NCI-H82 (cell line): ENCODE measurements around the gene PDCD11.
A peak's percentile ranks its signal among the peaks of the same experiment; 100 is the strongest.
"Not testable (repeated sequence)": the region's sequence is repeated elsewhere in the genome, so short reads cannot be mapped to it uniquely, and the experiment has no call there.

Source experiments
- DNase-seq: peaks from one replicate; lab custom pipeline; 2025; lab: John Stamatoyannopoulos, UW

Gene PDCD11

GRCh38 chr10:103396067-103396788 is at the start of gene PDCD11, which contains the start of gene ATP5MK:
Gene PDCD11, plus strand, starts transcription at chr10:103396626. Its CDS starts 1,801 bp downstream, at chr10:103398427.
Gene ATP5MK, minus strand, starts transcription at chr10:103396475. Its CDS starts 4,018 bp downstream, at chr10:103392457.
- peak; percentile 98 for DNase-seq

DNA sequence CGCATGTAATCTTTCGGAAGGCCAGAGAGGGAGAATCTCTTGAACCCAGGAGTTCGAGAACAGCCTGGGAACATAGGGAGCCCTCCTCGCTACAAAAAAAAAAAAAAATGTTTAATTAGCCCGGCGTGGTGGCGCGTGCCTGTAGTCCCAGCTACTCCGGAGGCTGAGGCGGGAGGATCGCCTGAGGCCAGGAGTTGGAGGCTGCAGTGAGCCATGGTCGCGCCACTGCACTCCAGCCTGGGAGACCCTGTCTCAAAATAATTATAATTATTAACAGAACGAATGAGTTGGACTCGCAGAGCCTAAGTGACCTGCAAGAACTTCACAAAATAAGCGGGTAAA is 46.3 kb upstream of the PDCD11 start:
- no peak for DNase-seq

DNA sequence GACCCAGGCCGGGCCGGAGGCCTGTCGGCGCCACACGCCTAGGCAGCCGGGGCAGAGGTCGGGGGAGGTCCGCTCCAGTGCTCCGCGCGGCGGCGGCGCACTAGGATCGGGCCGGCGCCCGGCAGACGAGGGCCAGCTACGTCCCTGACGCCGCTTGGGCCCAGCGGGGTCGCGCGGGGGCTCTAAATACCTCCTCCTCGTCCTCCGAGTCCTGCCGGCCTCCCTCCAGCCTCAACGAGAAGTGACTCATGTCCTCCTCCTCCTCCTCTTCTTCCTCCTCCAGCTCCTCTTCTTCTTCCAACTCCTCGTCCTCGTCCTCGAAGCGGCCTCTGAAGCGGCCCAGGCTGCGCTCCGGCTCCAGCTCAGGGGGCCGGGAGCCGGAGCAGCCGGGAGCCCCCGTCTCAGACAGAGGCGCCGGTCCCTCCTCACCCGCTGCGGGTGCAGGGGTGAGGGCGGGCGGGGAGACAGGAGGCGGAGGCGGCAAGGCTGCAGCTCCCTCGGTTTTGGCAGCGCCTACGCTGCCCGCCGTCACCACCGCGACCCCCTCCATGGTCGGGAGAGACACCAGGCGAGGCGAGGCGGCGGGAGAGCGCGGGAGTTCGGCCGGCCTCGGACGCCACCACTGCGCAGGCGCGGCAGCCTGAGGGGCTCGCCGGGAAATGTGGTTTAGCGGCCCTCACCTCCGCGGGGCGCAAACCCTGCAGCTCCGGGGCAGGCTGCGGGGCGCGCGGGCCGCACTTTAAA is 45.7 kb upstream of the PDCD11 start, which contains the start of gene PCGF6:
TSS of gene PCGF6 (minus strand) at position 624 of the 744 bp plus-strand sequence. CDS start at position 550, 74 bp downstream.
- peak; percentile 85 for DNase-seq

- no peak for DNase-seq
Observed at GRCh38 chr10:103353281-103353680, 43.1 kb upstream of the PDCD11 start.

DNA sequence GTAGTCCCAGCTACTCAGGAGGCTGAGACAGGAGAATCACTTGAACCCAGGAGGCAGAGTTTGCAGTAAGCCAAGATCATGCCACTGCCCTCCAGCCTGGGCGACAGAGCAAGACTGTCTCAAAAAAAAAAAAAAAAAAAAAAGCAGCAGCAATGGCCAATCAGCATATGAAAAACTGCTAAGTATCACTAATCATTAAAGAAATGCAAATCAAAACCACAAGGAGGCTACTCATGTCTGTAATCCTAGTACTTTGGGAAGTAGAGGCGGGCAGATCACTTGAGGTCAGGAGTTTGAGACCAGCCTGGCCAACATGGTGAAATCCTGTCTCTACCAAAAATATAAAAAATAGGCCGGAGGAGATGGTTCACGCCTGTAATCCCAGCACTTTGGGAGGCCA is 41.9 kb upstream of the PDCD11 start:
- not testable (repeated sequence) for DNase-seq

GRCh38 chr10:103355906-103356599 is 40.4 kb upstream of the PDCD11 start:
- DNase-seq, result no peak

GRCh38 chr10:103359493-103359892 is 36.9 kb upstream of the PDCD11 start:
- DNase-seq, result not testable (repeated sequence)

GRCh38 chr10:103360791-103361190 is 35.6 kb upstream of the PDCD11 start:
- not testable (repeated sequence) for DNase-seq

DNA sequence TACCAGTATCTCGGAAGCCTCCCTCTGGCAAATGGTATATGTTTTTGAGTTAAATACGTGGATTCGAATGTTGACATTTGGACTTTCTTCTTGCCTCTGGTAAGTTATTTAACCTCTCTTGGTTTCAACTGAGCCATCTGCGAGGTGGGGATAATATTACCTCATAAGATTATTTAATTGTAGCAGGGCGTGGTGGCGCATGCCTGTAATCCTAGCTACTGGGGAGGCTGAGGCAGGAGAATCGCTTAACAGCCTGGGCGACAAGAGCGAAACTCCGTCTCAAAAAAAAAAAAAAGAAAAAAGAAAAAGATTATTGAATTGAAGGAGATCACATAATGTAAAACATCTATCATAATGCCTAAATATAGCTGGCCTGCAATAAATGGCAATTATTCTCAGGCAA is 29.0 kb upstream of the PDCD11 start:
- DNase-seq, result peak; percentile 49

- DNase-seq, result peak; percentile 95
Observed at GRCh38 chr10:103367782-103368518, 28.5 kb upstream of the PDCD11 start, which contains the start of gene TAF5. Gene TAF5, plus strand, starts transcription at chr10:103367976. Its CDS starts 14 bp downstream, at chr10:103367990.

DNA sequence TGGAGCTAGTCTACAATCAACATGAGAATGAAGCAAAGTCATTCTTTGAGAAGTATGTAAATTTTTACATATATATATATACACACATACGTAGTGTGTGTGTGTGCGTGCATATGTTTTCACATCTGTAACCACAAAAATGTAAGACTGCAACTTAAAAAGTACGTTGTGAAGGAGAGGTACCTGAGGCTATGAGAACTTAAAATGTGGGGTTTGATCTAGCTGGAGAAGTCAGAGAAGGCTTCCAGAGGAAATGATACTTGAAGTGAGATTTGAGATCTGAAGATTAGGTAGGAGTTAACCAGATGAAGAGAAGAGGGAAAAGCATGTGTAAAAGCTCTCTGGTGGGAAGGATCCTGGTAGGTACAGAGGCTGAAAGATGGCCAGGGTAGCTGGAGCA is 22.9 kb upstream of the PDCD11 start:
- no peak for DNase-seq

- DNase-seq, result no peak
Observed at GRCh38 chr10:103374263-103374662, 22.2 kb upstream of the PDCD11 start.

DNA sequence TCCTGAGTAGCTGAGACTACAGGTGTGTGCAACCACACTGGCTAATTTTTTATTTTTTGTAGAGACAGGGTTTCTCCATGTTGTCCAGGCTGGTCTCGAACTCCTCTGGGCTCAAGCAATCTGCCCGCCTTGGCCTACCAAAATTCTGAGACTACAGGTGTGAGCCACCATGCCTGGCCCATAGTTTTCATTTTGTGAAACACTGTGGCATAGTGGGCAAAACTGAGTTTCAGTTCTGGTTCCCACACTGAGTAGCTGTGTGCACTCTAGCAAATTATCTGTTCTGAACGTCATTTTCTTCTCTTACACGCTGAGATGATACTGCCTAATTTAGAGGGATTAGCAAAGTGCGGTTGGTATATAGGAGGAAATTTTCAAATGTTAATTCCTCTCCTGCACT is 13.7 kb upstream of the PDCD11 start:
- no peak for DNase-seq

DNA sequence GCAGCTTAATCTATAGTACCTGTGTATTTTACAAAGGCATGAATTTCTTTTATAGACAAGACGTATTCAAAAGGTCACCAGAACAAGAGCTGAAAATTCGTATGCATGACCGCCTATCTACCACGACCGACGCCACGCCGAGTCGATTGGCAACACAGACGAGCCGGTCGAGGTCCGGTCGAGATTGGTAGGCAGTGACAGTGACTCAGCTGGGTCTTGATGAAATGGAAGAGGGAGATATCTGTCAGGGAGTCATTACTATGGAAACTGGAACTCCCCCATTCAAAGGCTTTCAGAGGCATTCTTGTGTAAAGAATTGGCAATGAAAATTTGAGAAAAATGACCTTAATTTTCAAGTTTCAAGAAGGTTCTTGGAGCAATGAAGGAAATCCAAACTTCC is 2.2 kb upstream of the PDCD11 start:
- no peak for DNase-seq

- DNase-seq, result peak; percentile 28
Observed at GRCh38 chr10:103395754-103396066, 716 bp upstream of the PDCD11 start.

DNA sequence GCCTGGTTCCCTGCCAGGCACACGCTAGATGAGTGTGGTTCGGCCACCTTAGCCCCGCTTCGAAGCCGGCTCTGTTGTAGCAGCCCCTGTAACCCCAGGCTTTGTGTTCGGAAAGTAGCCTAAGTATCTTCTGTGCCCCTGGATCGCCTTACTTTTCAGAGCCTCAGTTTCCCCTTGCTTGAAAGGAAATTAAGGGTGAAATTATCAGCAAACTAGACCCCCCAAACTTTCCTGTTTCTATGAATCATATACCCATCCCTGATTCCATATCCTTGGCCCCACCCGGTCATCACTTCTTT is 312 bp downstream of the PDCD11 start:
- peak; percentile 23 for DNase-seq

DNA sequence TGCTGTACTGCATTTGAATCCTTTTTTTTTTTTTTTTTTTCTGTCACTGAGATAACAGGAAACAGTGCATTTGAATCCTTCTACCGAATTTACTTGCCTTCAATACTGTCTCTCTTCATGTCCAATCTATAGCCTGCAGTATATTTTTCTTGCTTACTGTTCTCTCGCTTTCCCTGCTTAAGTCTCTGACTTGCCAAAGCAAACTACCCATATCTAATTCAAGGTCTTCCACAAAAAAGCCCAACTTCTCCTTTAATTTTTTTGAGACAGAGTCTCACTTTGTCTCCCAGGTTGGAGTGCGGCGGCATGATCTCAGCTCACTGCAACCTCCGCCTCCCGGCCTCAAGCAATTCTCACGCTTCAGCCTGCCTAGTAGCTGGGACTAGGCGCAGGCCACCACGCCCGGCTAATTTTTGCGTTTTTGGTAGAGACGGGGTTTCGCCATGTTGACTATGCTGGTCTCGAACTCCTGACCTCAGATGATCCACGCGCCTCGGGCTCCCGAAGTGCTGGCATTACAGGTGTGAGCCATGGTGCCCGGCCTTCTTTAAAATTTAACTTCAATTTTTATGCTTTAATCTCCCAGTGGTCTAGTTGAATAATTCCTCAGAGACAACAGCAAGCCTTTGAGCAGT is 882 bp downstream of the PDCD11 start:
- DNase-seq, result no peak

DNA sequence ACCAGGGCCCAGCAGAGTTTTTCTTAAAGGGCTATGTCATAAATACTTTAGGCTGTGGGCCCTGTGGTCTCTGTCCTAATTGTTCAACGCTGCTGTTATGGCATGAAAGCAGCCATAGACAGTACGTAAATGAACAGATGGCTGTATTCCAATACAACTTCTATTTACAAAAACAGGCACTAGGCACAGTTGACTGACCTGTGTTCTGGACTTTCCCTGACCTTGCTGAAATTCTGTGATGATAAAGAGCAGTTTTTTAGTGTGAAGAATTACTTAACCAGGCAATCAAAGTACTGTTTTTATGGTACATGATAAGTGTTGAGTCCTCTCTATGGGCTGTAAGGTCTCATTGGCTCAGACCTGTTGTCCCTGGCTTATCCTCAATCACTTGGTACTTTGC is 17.1 kb downstream of the PDCD11 start:
- DNase-seq, result no peak

DNA sequence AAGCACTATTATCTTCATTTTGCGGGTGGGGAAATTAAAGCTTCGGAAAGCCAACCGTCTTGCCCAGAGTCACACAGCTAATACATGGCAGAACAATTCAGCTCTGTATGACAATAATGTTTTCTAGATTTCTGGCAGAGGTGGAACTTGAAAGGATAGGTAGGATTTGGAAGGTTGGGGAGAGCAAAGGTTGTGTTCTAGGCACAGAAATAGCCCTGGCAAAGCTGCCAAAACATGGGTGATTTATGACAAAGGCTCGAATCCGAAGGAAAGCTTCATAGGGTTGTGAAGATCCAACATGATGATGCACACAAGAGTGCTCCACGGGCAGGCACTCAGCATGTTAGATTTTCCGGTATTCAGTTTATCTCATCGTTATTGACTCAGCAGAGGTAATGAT is 19.2 kb downstream of the PDCD11 start:
- DNase-seq, result no peak

- DNase-seq, result peak; percentile 63
Observed at GRCh38 chr10:103416436-103417147, 20.2 kb downstream of the PDCD11 start.

DNA sequence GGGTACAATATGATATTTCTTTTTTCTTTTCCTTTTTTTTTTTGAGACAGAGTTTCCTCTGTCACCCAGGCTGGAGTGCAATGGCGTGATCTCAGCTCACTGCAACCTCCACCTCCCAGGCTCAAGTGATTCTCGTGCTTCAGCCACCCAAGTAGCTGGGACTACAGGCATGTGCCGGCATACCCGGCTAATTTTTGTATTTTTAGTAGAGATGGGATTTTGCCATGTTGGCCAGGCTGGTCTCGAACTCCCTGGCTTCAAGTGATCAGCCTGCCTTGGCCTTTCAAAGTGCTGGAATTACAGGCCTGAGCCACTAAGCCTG is 20.7 kb downstream of the PDCD11 start:
- not testable (repeated sequence) for DNase-seq
